Measurements from ENCODE around the gene FGFR3. TPM values are rescaled to one million over a fixed set of nuclear protein-coding genes. Genes with fewer than 3 reads are reported as not detected.
A peak's percentile ranks its signal among the peaks of the same experiment; 100 is the strongest.

Gene FGFR3
- total and polyA plus RNA-seq, 9 of the 15 experiments (the other 6 are each of a cell fraction or from before 2014, with no cell fraction given): 1.2 to 60.4 (median 12.7) TPM

GRCh38 chr4:1745165-1745564 lies 47.9 kb upstream of the FGFR3 start:
- H4K20me1 ChIP-seq (replicated peaks; ENCODE audit: control insufficient read depth, insufficient read depth, low read length): no peaks in the 10 kb centered on the region
- no peaks in the 10 kb centered on the region for H3K9me3 ChIP-seq (replicated peaks; ENCODE audit: control insufficient read depth, insufficient read depth, low read depth, low read length)
- intact Hi-C loops (cut with micrococcal nuclease): loop anchor here (5.0 kb wide), 2 partner anchors 162 to 442 kb away; no protein-coding TSS in a partner anchor
- no peaks in the 10 kb centered on the region for H3K9me1 ChIP-seq (ENCODE audit: control insufficient read depth, insufficient read depth, low read length)
- WGBS (ENCODE audit: insufficient coverage, low coverage, missing lambda C conversion rate): 72% methylated on average over 10 of the region's 13 CpGs
- no TSS peak for BruUV-seq (replicated peaks)
- no peak for FAIRE-seq
- H3K4me1 ChIP-seq (replicated peaks in 1 of 2; ENCODE audit: control insufficient read depth in 2 of 2, insufficient read depth in 2 of 2, low read length in 2 of 2): peaks cover 0 to 65% of the 10 kb centered on the region in 2 experiments; a peak in 2 of 5 replicates
- ChIA-PET POLR2A (interaction anchor here (0.7 to 1.4 kb wide), 7 partner anchors 9 to 674 kb away, joined by 3 to 4 read pairs (median 3); partner anchors contain the start of genes CFAP99, TACC3 and TMEM129), CTCF (ENCODE audit: low intra/inter-chr PET ratio) (interaction anchor here (6.2 kb wide), 1 partner anchor 64 kb away, joined by 94 read pairs; no protein-coding TSS in a partner anchor)
- H3K79me2 ChIP-seq (ENCODE audit: control insufficient read depth, insufficient read depth, low read length): no peaks in the 10 kb centered on the region
- ATAC-seq: no peak
- H3K36me3 ChIP-seq (ENCODE audit: control insufficient read depth, insufficient read depth, low read length): peaks cover 48% of the 10 kb centered on the region; the same call in 2 of the 3 replicates
- H2AFZ ChIP-seq (ENCODE audit: low read depth, low read length): no peak overlapping the region
- DNase-seq (ENCODE audit: extremely low read depth in 1 of 4, low spot score in 3 of 4): no peak
- in situ Hi-C loops (cut with MboI): no loop called here
- H3K4me3 ChIP-seq: no peak overlapping the region
- no peak overlapping the region for H3K9ac ChIP-seq (ENCODE audit: insufficient read depth in 1 of 2, low read depth in 2 of 2, low read length in 2 of 2)
- no peak overlapping the region for H3K4me2 ChIP-seq (ENCODE audit: insufficient read depth, low read length)
- no peaks in the 10 kb centered on the region for H3K27me3 ChIP-seq (ENCODE audit: control insufficient read depth in 2 of 2, insufficient read depth in 2 of 2, low read length in 2 of 2)
- H3K27ac ChIP-seq (ENCODE audit: extremely low read depth, low read depth, low read length): no peak overlapping the region
- TF ChIP-seq SIN3A (IDR thresholded peaks at IDR 0.05; ENCODE audit: borderline replicate concordance in 2 of 2, control insufficient read depth in 1 of 2, low read depth in 2 of 2, low read length in 2 of 2) (no peak), PRDM10 (IDR thresholded peaks at IDR 0.05; ENCODE audit: partially characterized antibody) (peak; percentile 91), POLR2A (conservative IDR thresholded peaks at IDR 0.05) (peak; percentile 41; the same call in 1 of the 2 replicates)
